Loucy (cell line): ENCODE data around the gene CLDN14.

Experiments used
- CTCF ChIP-seq: fragments of 200-600 bp; sonication (generic); conservative IDR thresholded peaks from 2 replicates; pipeline ENCODE4 v1.5.1; 2014; ENCODE audit warnings: mild to moderate bottlenecking, antibody characterized with exemption, low read length
- EZH2phosphoT487 ChIP-seq: fragments of 200-600 bp; IDR thresholded peaks from 2 replicates; pipeline ENCODE4 v1.6.1; 2018; ENCODE audit warnings: antibody characterized with exemption, mild to moderate bottlenecking, moderate library complexity, borderline replicate concordance

GRCh38 chr21:36499578-36500471, 19.9 kb upstream of the CLDN14 start:
- TF ChIP-seq CTCF = no peak
- no peak for TF ChIP-seq EZH2phosphoT487
